Measurements from ENCODE around the gene CPN2.

The CPN2 gene

GRCh38 chr3:194392576-194392975 lies 41.4 kb upstream of the CPN2 start:
- no peaks in the 10 kb centered on the region for H4K20me1 ChIP-seq (ENCODE audit: insufficient read depth)
- H2AFZ ChIP-seq (ENCODE audit: low read depth), result no peak overlapping the region
- H3K9ac ChIP-seq, result no peak overlapping the region
- H3K79me2 ChIP-seq (ENCODE audit: insufficient read depth, low read depth), result no peaks in the 10 kb centered on the region
- H3K36me3 ChIP-seq (ENCODE audit: insufficient read depth), result no peaks in the 10 kb centered on the region
- no peaks in the 10 kb centered on the region for H3K4me1 ChIP-seq (ENCODE audit: low read depth, poor library complexity, severe bottlenecking)
- no peak overlapping the region for H3K4me3 ChIP-seq (IDR thresholded peaks at IDR 0.05; ENCODE audit: insufficient read depth, low read depth, low read length)
- TF ChIP-seq CTCF (conservative IDR thresholded peaks at IDR 0.05; ENCODE audit: low read depth, low read length), result no peak
- H3K27me3 ChIP-seq (ENCODE audit: insufficient read depth, low read depth), result no peaks in the 10 kb centered on the region
- H3K4me2 ChIP-seq, result no peak overlapping the region
- no peak overlapping the region for H3K27ac ChIP-seq

GRCh38 chr3:194390835-194391234 lies 39.7 kb upstream of the CPN2 start:
- Histone ChIP-seq H3K79me2 (ENCODE audit: insufficient read depth, low read depth) (no peaks in the 10 kb centered on the region), H3K27ac (no peak overlapping the region), H3K4me1 (ENCODE audit: low read depth, poor library complexity, severe bottlenecking) (no peaks in the 10 kb centered on the region), H3K4me2 (no peak overlapping the region), H3K4me3 (IDR thresholded peaks at IDR 0.05; ENCODE audit: insufficient read depth, low read depth, low read length) (no peak overlapping the region), H4K20me1 (ENCODE audit: insufficient read depth) (no peaks in the 10 kb centered on the region), H2AFZ (ENCODE audit: low read depth) (no peak overlapping the region), H3K9ac (no peak overlapping the region), H3K27me3 (ENCODE audit: insufficient read depth, low read depth) (no peaks in the 10 kb centered on the region), H3K36me3 (ENCODE audit: insufficient read depth) (no peaks in the 10 kb centered on the region)
- no peak for TF ChIP-seq CTCF (conservative IDR thresholded peaks at IDR 0.05; ENCODE audit: low read depth, low read length)

- Histone ChIP-seq H3K4me3 (IDR thresholded peaks at IDR 0.05; ENCODE audit: insufficient read depth, low read depth, low read length) (no peak overlapping the region), H3K4me1 (ENCODE audit: low read depth, poor library complexity, severe bottlenecking) (no peaks in the 10 kb centered on the region), H2AFZ (ENCODE audit: low read depth) (no peak overlapping the region), H3K27me3 (ENCODE audit: insufficient read depth, low read depth) (no peaks in the 10 kb centered on the region), H4K20me1 (ENCODE audit: insufficient read depth) (no peaks in the 10 kb centered on the region), H3K4me2 (no peak overlapping the region), H3K9ac (no peak overlapping the region), H3K79me2 (ENCODE audit: insufficient read depth, low read depth) (no peaks in the 10 kb centered on the region), H3K36me3 (ENCODE audit: insufficient read depth) (no peaks in the 10 kb centered on the region), H3K27ac (no peak overlapping the region)
- TF ChIP-seq CTCF (conservative IDR thresholded peaks at IDR 0.05; ENCODE audit: low read depth, low read length), result no peak
Observed at GRCh38 chr3:194389269-194389668, 38.1 kb upstream of the CPN2 start.

GRCh38 chr3:194387926-194388418 lies 36.8 kb upstream of the CPN2 start:
- Histone ChIP-seq H4K20me1 (ENCODE audit: insufficient read depth) (no peaks in the 10 kb centered on the region), H3K27me3 (ENCODE audit: insufficient read depth, low read depth) (no peaks in the 10 kb centered on the region), H3K36me3 (ENCODE audit: insufficient read depth) (no peaks in the 10 kb centered on the region), H3K27ac (no peak overlapping the region), H3K4me3 (IDR thresholded peaks at IDR 0.05; ENCODE audit: insufficient read depth, low read depth, low read length) (no peak overlapping the region), H2AFZ (ENCODE audit: low read depth) (no peak overlapping the region), H3K4me1 (ENCODE audit: low read depth, poor library complexity, severe bottlenecking) (no peaks in the 10 kb centered on the region), H3K9ac (no peak overlapping the region), H3K79me2 (ENCODE audit: insufficient read depth, low read depth) (no peaks in the 10 kb centered on the region), H3K4me2 (no peak overlapping the region)
- TF ChIP-seq CTCF (conservative IDR thresholded peaks at IDR 0.05; ENCODE audit: low read depth, low read length), result no peak
